Stimulated activated CD8-positive, alpha-beta memory T cell treated with anti-CD3 and anti-CD28 coated beads, Interleukin-4, amount 100 ng/mL, for 1 hour (primary cell): ENCODE results near the gene SLC13A3.

ENCODE experiments used
- DNase-seq, 2 donors: peaks; one replicate each; pipeline ENCODE4 v3.0.0-alpha.2; 2020; ENCODE audit warnings: low read depth in 2 of 2, low spot score in 1 of 2

Gene SLC13A3

GRCh38 chr20:46580613-46581205 lies 70.5 kb downstream of the SLC13A3 start:
- no peak for DNase-seq

GRCh38 chr20:46578745-46579144 lies 72.5 kb downstream of the SLC13A3 start:
- DNase-seq = no peak

GRCh38 chr20:46576774-46577395 lies 74.4 kb downstream of the SLC13A3 start:
- DNase-seq = no peak

- no peak for DNase-seq
These were observed 75.3 kb downstream of the SLC13A3 start for GRCh38 chr20:46575937-46576461.

GRCh38 chr20:46575394-46575793 lies 75.9 kb downstream of the SLC13A3 start:
- no peak for DNase-seq

- no peak for DNase-seq
These were observed 77.3 kb downstream of the SLC13A3 start for GRCh38 chr20:46573788-46574584.

- DNase-seq = no peak
These were observed 78.0 kb downstream of the SLC13A3 start for GRCh38 chr20:46573234-46573633.

GRCh38 chr20:46572790-46573189 lies 78.5 kb downstream of the SLC13A3 start:
- no peak for DNase-seq

- DNase-seq = no peak
These were observed 79.1 kb downstream of the SLC13A3 start for GRCh38 chr20:46572153-46572552.

- DNase-seq = no peak
These were observed 79.8 kb downstream of the SLC13A3 start for GRCh38 chr20:46571418-46571817.

GRCh38 chr20:46570956-46571355 lies 80.3 kb downstream of the SLC13A3 start:
- DNase-seq = no peak

- DNase-seq = no peak
These were observed 81.3 kb downstream of the SLC13A3 start for GRCh38 chr20:46569961-46570360.

- no peak for DNase-seq
These were observed 82.6 kb downstream of the SLC13A3 start for GRCh38 chr20:46568570-46569129.

- no peak for DNase-seq
These were observed 85.1 kb downstream of the SLC13A3 start for GRCh38 chr20:46566125-46566524.

- no peak for DNase-seq
These were observed 86.9 kb downstream of the SLC13A3 start for GRCh38 chr20:46564241-46564957.

GRCh38 chr20:46563860-46564221 lies 87.4 kb downstream of the SLC13A3 start:
- DNase-seq = no peak

- no peak for DNase-seq
These were observed 87.9 kb downstream of the SLC13A3 start for GRCh38 chr20:46563170-46563859.

GRCh38 chr20:46562373-46563169 lies 88.7 kb downstream of the SLC13A3 start:
- DNase-seq = peak; percentile 19 to 27

GRCh38 chr20:46562009-46562372 lies 89.3 kb downstream of the SLC13A3 start:
- DNase-seq = no peak
